Muscle of arm (tissue), 14 donors: ENCODE results near the gene HSF2BP. TPM values are rescaled to one million over a fixed set of nuclear protein-coding genes. Genes with fewer than 3 reads are reported as not detected.
"Not testable (repeated sequence)": the region's sequence is repeated elsewhere in the genome, so short reads cannot be mapped to it uniquely, and the experiment has no call there.

Experiments used
- DNase-seq: peaks from one replicate; pipeline ENCODE4 v3.0.0-alpha.2; 2013
- long read RNA-seq, 11 donors: transcript quantifications; one replicate each; lab custom pipeline, GENCODE V29; 2026
- polyA plus RNA-seq, 12 donors: library from polyadenylated mRNA; unstranded; fragments of 120-200 nt; gene quantifications; one replicate each; pipeline ENCODE4 v1.2.1, GENCODE V29; 2013; ENCODE audit not compliant: insufficient read length in 12 of 12

Gene HSF2BP
- polyA plus RNA-seq = 1 to 10 TPM in 1 of 12 donors, under 1 TPM in 9, not detected in 2; 0.20 to 1.5 (median 0.77) TPM
- long read RNA-seq, donor 1 = 0 reads
- long read RNA-seq, donor 2 = 0 reads
- long read RNA-seq, donor 3 = 0 reads
- long read RNA-seq, donor 4 = 0 reads
- long read RNA-seq, donor 5 = 0 reads
- long read RNA-seq, donor 6 = 0 reads
- long read RNA-seq, donor 7 = 0 reads
- long read RNA-seq, donor 8 = 0 reads
- long read RNA-seq, donor 9 = 0 reads
- long read RNA-seq, donor 10 = 0 reads
- long read RNA-seq, donor 11, partial matches to known transcripts = 0 of 1 reads
- long read RNA-seq, donor 11, other reads (novel, unspliced or antisense) = 0 of 1 reads

DNA sequence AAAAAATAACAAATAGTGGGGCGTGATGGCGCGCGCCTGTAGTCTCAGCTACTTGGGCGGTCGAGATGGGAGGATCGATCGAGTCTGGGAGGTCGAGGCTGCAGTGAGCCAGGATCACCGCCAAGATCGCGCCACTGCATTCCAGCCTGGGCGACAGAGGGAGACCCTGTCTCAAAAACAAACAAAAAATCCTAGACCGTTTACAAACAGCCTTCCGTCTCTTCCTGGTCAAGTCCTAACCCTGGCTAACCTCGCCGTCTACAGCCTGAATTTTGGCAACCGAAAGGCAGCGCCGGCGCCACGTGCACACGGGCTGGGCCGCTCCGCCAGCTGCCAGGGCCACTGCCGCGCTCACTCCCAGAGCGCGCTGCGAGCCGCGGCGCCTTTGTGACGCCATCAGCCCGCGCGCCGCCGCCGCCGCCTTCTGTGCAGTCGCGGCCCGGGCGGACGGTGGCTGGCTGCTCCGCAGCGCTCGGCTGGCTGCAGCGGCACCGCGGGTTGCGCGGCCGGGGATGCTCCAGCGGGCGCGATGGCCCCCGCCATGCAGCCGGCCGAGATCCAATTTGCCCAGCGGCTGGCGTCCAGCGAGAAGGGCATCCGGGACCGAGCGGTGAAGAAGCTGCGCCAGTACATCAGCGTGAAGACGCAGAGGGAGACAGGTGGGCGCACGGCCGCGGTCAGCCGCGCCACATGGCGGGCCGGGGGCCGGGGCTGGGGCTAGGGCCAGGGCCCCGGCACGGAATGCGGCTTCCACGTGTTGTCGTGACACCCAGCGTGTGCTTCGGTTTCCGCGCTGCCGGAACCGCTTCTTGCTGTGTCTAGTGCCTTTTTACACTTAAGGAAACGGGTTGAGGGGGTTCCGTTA lies at the start of gene HSF2BP, which contains the start of gene RRP1B:
HSF2BP (minus strand) TSS at position 353 of the 865 bp plus-strand sequence. CDS start 1,392 bp downstream, outside the sequence.
RRP1B (plus strand) TSS at position 425 of the 865 bp plus-strand sequence; CDS start at position 530, 105 bp downstream.
- DNase-seq = peak; percentile 82

DNA sequence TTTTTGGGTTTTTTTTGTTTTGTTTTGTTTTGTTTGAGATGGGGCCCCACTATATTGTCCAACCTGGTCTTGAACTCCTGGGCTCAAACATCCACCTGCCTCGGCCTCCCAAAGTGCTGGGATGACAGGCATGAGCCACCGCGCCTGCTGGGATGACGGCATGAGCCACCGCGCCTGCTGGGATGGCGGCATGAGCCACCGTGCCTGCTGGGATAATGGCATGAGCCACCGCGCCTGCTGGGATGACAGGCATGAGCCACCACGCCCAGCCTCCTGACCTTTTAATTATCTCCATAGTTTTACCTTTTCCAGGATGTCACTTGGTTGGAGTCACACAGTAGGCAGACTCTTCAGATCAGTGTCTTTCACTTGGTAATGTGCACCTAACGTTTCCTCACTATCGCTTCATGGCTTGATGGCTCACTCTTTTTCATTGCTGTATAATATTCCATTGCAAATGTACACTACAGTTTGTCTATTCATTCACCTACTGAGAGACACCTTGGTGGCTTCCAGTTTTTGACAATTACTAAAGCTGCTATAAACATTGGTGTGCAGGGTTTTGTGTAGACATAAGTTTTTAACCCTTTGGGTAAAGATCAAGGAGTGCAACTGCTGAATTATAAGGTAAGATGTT lies 49.6 kb upstream of the HSF2BP start:
- DNase-seq = no peak

DNA sequence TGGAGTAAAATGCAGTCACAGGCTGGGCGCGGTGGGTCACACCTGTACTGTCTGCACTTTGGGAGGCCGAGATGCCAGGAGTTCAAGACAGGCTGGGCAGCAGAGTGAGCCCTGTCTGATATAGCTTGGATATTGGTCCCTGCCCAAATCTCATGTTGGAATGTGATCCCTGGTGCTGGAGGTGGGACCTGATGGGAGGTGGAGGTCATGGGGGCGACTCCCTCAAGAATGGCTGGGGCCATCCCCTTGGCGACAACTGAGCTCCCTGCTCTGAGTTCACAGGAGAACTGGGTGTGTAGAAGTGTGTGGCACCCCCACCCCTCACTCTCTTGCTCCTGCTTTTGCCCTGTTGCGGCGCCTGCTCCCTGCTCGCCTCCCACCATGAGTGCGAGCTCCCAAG lies 48.2 kb upstream of the HSF2BP start:
- DNase-seq = no peak

- no peak for DNase-seq
Measured at GRCh38 chr21:43703035-43703880, 44.0 kb upstream of the HSF2BP start.

DNA sequence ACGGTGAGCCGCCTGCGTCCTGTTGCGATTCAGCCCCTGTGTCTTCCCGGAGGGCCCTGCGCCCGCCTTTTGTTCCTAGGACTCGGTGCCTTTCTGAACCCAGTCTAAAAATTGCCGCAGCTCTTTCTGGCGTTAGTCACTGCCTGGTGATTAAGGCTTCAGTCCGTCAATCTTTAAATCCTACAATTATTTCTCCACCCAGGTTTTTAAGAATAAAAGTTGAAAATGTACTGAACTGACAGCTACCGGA lies 43.4 kb upstream of the HSF2BP start:
- DNase-seq = no peak

DNA sequence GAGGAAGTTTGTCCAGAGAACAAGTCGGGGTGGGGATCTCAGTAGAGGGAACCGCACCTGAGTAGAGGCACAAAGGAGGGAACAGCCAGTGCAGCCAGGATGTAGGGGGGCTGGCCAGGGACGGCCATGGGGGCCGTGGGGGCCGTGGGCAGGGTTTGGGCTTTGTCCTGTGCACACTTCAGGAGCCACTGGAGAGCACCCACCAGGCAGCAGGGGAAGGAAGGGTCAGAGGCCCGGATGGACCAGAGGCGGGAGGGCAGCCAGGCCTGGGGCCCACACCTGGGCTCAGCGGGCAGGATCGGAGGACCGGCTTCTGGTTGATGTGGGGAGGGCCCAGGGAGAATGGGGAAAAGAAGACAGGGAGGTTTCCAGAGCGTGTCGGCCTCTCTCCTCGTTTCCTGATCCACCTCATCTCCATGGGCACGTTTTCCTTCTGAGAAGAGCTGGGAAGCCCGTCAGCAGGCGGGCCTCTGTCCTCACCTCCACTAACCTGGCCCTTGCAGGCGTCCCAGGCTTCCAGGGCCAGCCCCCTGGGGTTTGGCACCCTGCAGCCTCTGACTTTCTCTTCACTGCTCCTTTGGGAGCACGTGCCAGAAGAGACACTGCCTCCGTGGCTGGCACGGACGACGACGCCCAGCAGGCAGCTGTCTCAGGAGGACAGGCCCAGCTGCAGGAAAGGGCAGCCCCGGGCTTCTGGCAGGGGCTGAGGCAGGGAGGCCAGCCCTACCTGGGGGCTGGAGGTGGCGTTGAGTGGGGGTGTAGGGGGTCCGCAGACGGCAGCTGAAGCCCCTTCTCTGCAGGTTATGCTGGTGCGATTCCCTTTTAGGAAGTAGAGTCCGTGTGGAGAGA lies 42.9 kb upstream of the HSF2BP start:
- DNase-seq = no peak

- no peak for DNase-seq
Measured at GRCh38 chr21:43699933-43700599, 40.8 kb upstream of the HSF2BP start.

DNA sequence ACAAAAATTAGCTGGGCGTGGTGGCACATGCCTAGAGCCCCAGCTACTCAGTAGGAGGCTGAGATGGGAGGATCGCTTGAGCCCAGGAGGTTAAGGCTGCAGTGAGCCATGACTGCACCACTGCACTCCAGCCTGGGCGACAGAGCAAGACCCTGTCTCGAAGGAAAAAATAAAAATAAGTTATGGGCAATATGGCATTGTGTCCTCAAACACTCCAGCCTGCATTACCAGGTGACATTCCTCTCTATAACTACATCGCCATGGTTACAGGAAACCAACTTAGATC lies 40.1 kb upstream of the HSF2BP start:
- DNase-seq = not testable (repeated sequence)

DNA sequence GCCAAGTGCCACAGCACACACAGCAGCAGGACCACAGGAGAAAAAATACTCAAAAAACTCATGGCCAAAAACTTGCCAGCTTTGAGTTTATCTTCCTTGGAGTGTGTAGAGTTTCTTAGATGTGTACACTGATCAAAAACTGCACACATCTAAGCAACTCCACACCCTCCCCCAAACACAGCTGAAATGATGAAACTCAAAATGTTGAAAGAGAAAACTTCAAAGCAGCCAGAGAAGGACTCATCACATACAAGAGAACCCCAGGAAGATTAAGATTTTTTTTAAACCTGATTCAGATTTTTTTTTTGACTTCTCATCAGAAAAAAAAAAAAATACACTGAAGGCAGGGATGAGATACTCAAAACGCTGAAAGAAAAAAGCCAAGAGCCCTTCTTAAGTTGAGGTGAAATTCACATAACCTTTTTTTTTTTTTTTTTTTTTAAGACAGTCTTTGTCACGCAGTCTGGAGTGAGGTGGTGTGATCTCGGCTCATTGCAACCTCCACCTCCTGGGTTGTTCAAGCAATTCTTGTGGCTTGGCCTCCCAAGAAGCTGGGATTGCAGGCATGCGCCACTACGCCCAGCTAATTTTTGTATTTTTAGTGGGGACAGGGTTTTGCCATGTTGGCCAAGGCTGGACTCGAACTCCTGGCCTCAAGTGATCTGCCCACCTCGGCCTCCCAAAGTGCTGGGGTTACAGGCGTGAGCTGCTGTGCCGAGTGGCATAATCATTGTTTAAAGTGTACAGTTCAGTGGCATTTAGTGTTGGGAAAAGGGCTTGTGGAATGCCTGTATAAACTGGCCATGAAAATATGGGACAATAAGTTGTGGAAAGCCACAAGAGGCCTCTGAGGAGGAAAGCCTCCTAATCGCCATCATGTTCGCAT lies 38.7 kb upstream of the HSF2BP start:
- DNase-seq = no peak

- no peak for DNase-seq
Measured at GRCh38 chr21:43696214-43696613, 36.9 kb upstream of the HSF2BP start.

GRCh38 chr21:43694437-43695079 lies 35.3 kb upstream of the HSF2BP start:
- DNase-seq = no peak

DNA sequence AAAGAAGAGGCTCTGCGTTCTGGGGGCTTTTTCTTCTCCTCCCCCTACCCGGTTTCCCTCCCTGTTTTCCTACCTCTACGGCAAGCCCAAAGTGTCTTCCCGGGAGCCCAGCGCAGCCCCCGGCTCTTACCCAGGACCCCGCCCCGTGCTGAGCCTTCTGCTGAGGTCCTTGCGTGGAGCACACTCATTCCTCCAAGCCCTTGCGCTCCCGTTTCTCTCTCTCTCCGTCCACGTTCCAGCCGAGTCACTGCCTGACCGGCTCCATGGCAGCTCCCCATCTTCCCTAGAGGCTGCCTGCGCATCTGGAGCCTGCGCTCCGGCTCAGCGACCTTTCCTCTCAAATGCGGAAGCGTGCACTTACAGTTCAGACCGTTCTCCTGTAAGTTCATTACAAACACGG lies 34.7 kb upstream of the HSF2BP start:
- DNase-seq = no peak

DNA sequence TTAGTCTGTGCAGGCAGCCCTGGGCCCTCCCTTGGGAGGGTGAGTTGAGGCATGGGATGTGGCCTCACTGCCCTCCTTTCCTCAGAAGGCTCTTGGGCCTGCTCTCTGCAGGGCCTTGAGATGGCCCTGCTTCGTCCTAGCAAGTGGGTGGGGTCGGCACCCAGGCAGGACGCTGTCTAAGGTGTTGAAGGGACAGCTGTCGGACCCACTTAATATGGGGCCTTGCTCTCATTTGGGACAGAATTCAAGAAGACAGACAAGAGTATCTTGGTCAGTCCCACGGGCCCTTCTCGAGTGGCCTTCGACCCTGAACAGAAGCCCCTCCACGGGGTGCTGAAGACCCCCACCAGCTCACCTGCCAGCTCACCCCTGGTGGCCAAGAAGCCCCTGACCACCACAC lies 33.7 kb upstream of the HSF2BP start:
- DNase-seq = no peak

- no peak for DNase-seq
Measured at GRCh38 chr21:43691801-43692200, 32.5 kb upstream of the HSF2BP start.

- no peak for DNase-seq
Measured at GRCh38 chr21:43691086-43691795, 32.0 kb upstream of the HSF2BP start.

DNA sequence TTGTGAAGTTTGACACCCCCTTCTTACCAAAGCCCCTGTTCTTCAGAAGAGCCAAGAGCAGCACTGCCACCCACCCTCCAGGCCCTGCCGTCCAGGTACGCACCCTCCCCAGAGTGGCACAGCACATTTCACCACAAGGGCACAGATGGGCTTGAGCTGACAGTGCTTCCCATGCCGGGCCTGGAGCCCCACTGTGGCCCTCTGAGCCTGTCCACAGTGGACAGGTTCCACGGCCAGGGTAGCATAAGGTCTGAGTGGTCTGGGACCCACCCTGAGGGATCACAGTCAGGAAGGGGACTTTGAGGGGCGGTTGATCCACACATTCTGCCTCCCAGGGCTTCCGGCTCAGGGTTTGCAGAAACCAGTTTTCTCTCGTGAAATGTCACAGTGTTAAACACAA lies 31.1 kb upstream of the HSF2BP start:
- no peak for DNase-seq

- DNase-seq = no peak
Measured at GRCh38 chr21:43689556-43690337, 30.5 kb upstream of the HSF2BP start.
